NCI-H2107 (cell line): ENCODE data around the gene EDEM2.
A peak's percentile ranks its signal among the peaks of the same experiment; 100 is the strongest.
"Not testable (repeated sequence)": the region's sequence is repeated elsewhere in the genome, so short reads cannot be mapped to it uniquely, and the experiment has no call there.

Experiments used
- DNase-seq: peaks from one replicate; lab custom pipeline; 2025; lab: John Stamatoyannopoulos, UW

EDEM2 gene, protein sequence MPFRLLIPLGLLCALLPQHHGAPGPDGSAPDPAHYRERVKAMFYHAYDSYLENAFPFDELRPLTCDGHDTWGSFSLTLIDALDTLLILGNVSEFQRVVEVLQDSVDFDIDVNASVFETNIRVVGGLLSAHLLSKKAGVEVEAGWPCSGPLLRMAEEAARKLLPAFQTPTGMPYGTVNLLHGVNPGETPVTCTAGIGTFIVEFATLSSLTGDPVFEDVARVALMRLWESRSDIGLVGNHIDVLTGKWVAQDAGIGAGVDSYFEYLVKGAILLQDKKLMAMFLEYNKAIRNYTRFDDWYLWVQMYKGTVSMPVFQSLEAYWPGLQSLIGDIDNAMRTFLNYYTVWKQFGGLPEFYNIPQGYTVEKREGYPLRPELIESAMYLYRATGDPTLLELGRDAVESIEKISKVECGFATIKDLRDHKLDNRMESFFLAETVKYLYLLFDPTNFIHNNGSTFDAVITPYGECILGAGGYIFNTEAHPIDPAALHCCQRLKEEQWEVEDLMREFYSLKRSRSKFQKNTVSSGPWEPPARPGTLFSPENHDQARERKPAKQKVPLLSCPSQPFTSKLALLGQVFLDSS

DNA sequence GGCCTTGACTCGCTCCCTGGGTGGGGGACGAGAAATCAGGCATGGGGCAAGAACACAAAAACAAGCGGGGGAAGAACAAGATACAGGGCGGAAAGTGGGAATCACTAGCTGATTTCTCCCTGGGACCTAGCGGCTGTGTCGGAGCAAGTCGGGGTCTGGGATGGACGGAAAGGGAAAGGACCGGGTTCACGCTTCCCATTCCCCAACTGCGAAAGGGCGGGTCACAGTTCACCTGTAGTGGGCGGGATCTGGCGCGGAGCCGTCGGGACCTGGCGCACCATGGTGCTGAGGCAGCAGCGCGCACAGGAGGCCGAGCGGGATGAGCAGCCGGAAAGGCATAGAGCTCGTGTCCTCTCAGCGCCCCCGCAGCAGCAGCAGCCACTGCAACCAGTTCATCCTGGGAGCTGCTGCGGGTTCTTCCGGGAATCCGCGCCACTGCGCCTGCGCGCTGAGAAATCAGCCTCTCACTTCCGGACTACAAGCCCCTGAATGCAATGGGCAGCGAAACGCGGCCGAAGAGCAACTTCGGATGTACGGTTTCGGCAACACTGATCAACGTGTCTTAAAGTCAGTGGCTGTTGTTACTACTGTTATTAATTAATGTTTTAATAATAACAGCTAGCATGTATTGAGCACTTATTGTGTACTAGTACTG, at the start of gene EDEM2:
EDEM2 (minus strand) TSS at position 417 of the 655 bp plus-strand sequence; CDS start at position 339, 78 bp downstream.
- peak; percentile 37 for DNase-seq

DNA sequence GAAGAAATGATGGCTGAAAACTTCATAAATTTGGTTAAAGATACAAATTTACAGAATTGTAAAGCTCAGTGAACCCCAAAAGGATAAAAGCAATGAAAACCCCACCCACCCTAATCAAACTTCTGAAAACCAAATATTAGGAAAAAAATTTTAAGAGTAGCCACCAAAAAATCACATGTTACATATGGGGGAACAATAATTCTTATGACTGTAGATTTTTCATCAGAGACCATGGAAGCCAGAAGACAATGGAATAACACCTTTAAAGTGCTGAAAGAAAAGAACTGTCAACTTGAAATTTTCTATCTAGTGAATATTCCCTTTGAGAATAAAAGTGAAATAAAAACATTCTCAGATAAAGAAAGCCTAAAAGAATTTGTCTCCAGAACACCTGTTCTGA, 49.2 kb upstream of the EDEM2 start:
- no peak for DNase-seq

DNA sequence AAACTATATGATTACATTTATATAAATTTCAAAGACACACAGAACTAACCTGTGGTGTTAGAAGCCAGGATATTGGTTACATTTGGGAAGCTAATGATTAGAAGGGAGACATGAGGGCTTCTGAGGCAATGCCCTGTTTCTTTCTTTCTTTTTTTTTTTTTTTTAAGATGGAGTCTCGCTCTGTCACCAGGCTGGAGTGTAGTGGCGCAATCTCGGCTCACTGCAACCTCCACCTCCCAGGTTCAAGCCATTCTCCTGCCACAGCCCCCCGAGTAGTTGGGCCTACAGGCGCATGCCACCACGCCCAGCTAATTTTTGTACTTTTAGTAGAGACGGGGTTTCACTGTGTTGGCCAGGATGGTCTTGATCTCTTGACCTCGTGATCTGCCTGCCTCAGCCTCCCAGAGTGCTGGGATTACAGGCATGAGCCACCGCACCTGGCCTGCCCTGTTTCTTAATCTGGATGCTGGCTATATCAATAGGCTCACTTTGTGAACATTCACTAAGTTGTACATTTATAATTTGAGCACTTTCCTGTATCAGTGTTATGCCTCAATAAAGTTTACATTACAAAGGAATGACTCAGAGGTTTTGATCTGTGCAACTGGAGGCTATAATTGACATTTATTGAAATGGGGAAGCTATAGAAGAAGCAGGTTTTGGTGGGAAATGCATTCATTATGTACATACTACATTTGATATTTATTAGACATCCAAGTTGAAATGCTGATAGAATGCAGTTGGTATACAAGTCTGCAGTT, 46.1 kb upstream of the EDEM2 start:
- DNase-seq = not testable (repeated sequence)

DNA sequence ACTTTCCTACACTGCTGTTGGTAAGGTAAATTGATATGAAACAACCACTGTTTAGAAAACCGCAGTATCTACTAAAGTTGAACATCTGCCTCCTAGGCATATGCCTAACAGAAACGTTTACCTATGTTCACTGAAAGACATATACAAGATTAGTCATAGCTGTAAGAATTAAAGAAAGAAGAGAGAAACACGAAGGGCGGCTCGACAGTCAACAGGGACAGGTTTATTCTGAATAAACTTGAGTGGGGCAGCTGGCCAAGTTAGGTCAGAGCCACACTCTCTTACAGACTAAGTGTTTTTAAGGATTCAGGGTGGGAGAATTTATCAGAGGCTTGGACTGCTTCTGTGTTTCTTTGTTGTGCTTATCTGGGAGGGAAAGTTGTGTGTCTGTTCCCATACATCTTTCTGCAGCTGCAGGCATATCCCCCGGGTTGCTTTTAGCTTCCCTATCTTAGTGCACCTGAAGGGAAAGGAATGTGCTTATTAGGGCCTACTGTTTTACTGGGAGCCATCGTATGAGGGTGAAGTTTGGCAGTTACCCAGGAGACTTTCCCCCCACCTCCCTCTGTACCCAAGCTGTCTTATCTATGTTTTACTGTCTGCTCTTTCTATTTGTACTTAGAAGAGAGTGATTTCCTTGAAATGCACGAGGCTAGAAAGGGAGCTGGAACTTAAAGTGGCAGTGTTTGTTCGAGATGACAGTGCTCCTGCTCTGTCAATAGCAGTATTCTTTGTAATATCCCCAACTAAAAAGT, 45.2 kb upstream of the EDEM2 start:
- no peak for DNase-seq

DNA sequence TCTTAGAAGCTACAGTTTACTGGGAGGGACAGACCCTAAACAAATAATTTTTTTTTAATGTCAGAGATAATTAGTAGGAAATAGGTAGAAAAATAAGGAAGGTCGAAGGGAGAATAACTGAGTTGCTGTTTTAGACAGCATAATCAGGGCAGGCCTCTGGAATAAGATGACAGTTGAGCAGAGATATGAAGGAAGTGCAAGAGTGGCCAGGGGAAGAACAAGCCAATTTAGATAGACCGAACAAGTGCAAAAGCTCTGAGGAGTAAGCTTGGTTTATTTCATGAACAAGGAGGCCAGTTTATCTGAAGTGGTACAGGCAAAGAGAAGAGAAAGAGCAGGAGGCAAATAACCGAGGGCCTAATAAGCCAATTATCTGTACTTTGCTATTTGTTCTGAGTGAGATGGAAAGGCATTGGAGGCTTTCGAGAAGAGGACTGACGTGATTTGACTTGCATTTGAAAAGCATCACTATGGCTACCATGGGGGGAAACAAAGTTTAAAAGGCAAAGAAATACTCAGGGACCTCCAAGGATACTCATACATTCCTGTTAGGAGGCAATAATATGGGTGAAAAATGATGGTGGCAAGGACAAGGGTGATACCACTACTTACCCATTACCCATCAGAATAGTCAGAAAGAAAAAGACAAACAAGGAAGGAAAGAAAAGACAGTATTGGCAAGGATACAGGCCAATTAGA, 44.4 kb upstream of the EDEM2 start:
- DNase-seq = no peak

DNA sequence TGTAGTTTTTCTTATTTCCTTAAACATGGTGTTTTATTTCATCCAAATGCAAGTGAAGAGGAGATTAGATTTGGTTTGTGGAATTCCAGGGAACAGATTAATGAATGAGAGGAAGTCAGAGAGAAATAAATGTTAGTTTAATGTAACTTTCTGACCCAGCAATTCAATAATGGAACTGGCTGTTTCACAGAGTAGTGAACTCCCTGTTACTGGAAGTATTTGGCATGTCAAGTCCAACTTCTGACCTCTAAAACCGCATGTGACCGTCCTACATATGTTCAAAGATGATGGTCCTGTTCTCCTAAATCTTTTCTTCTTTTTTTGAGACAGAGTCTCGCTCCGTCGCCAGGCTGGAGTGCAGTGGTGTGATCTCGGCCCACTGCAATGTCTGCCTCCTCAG, 43.4 kb upstream of the EDEM2 start:
- DNase-seq = no peak

DNA sequence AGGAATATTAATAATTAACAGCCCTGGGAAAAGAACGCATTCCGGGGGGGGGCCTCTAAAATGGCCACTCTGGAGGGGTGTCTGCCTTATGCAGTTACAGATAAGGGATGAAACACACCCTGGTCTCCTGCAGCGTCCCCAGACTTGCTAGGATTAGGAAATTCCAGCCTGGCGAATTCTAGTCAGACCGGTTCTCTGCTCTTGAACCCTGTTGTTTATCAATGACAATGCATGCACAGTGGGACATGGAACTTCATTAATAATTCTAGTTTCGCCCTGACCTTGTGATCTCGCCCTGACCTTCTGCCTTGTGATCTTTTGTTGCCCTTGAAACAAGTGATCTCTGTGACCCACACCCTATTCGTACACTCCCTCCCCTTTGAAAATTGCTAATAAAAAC, 42.1 kb upstream of the EDEM2 start:
- not testable (repeated sequence) for DNase-seq

DNA sequence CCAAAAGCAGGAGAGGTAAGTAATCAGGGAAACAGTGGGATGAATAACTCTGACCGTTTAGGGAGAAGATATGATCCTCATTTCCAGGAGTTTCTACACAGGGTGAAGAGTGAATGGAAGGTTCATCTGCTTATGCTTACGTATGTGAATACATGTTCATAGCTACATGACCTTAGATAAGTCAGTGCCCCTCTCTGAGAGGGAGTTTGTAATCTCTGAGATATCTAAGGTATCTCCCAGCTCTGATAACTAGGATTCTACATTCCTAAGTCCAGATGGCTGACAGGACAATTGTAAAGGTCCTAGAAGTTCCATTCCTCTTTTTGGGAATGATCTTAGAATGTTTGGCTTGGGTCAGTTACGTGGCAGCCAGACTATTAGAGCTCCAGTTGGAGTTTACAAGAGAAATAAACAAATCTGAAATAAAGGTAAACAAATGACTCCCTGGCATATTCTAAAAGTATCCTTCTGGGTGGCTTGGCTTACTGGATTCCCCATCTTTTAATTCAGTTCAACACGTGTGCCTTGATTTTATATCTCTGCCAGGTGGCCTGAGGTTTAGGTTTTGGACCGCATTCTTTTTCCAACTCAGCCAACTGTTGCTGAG, 40.6 kb upstream of the EDEM2 start:
- DNase-seq = no peak

DNA sequence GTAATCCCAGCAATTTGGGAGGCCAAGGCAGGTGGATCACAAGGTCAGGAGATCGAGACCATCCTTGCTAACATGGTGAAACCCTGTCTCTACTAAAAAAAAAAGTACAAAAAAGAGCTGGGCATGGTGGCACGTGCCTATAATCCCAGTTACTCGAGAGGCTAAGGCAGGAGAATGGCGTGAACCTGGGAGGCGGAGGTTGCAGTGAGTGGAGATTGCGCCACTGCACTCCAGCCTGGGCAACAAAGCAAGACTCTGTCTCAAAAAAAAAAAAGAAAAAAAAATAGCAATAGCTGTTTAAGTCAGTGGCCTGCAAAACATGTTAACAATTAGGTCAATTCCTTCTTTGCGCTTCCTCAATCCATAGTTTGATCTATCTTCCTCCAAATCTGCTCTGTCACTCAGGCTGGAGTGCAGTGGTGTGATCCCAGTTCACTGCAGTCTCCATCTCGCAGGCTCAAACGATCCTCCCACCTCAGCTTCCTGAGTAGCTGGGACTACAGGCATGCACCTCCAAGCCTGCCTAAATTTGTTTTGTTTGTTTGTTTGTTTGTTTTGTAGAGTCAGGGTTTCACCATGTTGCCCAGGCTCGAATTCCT, 39.7 kb upstream of the EDEM2 start:
- not testable (repeated sequence) for DNase-seq

DNA sequence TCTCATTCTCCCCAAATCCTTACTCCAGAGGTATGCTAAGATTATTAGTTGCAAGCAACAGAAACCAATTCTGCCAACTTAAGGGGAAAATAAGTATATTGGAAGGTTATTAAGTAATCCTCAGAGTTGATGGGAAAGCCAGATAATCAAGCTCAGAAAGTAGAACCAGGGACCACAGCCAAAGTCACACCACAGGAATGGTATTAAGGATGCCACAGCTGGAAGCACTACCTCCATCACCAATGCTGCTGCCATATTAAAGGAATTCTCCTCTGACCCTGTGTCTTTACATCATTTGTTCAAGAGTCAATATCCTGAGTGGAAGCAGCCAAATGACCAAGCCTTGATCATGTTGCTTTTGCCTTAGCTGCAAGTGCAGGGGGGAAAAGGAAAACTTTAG, 34.6 kb upstream of the EDEM2 start:
- DNase-seq = no peak

DNA sequence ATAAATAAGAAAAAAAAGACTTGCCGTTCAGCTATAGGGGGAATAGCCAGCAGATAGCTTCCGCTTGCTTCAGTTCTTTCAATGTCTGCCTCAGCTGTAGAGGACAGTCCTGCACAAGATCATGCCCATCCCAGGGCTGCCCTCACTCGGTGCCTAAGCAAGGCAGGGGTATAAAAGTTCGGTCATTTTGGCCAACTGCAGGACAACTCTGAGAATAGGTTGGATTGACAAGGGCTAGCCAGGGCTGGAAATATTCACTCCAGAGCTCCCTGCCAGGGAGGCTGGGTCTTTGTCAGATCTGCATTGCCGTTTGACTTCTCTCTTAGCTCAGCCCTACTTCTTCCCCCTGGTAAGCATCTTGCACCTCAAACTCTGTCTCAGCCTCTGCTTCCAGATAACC, 33.1 kb upstream of the EDEM2 start:
- DNase-seq = no peak

DNA sequence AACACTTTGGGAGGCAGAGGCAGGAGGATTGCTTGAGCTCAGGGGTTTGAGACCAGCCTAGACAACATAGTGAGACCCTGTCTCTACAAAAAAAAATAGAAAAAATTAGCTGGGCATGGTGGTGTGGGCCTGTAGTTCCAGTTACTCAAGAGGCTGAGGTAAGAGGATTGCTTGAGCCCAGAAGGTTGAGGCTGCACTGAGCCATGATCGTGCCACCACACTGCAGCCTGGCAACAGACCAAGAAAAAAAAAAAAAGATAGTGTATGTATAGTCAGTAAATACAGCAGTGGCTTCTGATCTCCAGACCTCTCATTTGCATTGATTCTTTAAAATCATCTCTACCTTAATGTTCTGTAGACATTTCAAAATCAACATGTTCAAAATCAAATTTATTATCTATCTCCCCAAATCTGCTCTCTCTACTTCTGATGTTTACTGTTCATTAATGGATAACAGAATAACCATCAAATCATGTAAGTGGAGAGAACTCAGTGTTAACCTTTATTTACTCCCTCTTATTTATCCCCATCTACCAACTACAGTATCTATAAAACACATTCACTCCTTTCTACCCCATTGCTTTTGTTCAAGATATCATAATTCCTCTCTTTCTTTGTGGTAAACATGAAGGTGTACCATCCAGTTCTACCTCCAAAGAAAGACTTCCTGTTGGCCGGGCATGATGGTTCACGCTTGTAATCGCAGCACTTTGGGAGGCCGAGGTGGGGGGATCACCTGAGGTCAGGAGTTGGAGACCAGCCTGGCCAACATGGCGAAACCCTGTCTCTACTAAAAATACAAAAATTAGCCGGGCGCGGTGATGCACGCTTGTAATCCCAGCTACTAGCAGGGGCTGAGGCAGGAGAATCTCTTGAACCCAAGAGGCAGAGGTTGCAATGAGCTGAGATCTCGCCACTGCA, 32.4 kb upstream of the EDEM2 start:
- DNase-seq = no peak

DNA sequence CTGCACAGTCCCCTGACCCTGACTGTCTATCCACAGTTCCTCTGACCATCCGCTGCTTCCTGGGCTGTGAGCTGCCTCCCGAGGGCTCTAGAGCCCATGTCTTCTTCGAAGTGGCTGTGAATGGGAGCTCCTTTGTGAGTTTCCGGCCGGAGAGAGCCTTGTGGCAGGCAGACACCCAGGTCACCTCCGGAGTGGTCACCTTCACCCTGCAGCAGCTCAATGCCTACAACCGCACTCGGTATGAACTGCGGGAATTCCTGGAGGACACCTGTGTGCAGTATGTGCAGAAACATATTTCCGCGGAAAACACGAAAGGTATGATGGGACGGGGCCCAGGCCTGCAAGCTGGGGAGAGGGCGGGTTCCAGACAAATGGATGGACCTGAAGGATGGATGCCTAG, 29.0 kb upstream of the EDEM2 start:
- no peak for DNase-seq

DNA sequence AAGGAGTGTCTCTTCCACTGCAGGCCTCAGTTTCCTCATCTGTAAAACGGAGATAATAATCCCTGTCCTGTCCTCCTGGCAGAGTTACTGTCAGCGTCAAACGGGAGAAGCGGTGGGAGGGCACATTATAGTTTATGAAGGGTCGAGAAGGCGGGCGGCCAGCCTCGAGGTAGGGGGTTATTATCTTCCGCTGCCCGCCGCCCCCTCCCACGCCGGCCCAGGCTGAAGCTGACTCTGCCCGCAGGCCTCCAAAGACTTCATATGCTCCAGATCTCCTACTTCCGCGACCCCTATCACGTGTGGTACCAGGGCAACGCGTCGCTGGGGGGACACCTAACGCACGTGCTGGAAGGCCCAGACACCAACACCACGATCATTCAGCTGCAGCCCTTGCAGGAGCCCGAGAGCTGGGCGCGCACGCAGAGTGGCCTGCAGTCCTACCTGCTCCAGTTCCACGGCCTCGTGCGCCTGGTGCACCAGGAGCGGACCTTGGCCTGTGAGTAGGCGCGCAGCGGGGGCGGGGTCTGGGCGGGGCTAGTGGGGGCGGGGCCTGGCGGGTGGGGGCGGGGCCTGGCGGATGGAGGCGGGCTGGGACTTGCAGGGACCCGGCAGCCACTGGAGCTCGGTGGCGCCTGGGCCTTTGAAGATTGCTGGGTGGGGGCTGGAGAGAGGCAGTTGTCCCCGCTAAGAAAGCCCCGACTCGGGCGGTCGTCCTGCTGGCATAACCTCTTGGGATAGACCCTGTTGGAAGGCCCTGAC, 27.5 kb upstream of the EDEM2 start:
- DNase-seq = no peak

DNA sequence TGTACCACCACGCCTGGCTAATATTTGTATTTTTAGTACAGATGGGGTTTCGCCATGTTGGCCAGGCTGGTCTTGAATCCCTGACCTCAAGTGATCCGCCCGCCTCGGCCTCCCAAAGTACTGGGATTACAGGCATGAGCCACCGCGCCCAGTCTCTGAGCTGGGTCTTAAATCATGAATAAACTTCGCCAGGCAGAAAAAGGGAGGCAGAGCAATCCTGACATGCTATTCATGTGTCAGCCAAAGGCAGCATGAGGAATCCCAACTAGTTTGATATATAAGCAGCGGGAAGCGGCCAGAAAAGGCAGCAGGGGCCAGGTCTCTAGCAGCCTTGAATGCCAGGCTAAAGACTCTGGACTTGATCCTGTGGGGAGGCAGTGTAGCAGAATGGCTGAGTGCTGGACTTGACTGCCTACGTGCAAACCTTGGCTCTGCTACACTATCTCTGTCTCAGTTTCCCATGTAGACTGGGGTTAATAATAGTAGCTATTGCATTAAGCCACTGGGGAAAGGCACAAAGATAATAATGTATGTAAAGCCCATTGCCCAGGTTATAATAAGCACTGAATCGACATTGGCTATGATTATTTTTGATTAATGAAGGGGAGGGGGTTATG, 26.5 kb upstream of the EDEM2 start:
- no peak for DNase-seq

DNA sequence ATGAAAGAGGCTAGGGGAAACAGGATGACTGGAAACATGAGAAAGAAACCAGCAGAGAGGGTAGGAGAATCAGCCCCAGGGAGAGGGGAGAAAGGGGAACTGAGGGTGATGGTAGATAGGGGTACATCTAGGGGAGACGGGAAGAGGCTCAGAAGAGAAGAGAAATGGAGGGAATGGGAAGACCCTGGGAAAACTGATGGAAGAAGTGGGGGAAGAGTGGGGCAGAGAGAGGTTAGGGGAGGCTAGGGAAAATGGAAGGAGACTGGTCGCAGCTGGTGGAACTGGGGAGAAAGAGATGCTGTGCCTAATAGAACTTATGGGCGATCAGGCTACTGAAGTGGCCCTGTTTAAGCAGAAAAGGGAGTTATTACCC, 25.3 kb upstream of the EDEM2 start:
- DNase-seq = no peak

DNA sequence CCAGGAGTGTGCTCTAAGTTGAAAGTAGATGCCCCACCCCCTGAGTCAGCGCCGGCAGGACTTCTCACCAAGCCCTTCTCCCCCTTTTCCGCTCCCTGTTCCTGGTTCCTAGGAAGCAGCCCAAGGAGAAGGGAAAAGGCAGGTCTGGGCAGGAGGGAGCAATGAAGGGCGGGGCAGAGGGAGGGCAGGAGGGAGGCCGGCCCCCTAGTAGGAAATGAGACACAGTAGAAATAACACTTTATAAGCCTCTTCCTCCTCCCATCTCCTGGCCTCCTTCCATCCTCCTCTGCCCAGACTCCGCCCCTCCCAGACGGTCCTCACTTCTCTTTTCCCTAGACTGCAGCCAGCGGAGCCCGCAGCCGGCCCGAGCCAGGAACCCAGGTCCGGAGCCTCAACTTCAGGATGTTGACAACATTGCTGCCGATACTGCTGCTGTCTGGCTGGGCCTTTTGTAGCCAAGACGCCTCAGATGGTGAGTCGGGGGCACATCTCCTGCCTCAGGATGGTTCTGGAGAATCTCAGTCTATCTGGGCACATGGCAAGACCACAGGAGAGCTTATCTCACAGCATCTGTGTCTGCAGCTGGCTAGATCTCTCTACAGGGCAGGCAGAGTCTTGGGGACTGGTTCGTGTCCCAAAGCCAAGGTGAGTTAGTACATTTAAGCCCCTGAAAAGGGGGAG, 24.8 kb upstream of the EDEM2 start, which contains the start of gene PROCR:
PROCR (plus strand) TSS at position 320 of the 681 bp plus-strand sequence; CDS start at position 403, 83 bp downstream.
- no peak for DNase-seq
